Heart right ventricle (tissue), 16 donors: ENCODE results near the gene PSMA2. TPM values are rescaled to one million over a fixed set of nuclear protein-coding genes. Genes with fewer than 3 reads are reported as not detected.

Experiments used
- ATAC-seq, 8 donors: fragments of 200-7000 bp; cut with Tn5 transposase; one replicate each; pipeline ENCODE4 v1.9.1; 2020; ENCODE audit warnings: mild to moderate bottlenecking in 8 of 8, moderate library complexity in 8 of 8, moderate number of reproducible peaks in 1 of 8
- DNase-seq, 2 donors: peaks; one replicate each; pipeline ENCODE4 v3.0.0-alpha.2; 2020
- H3K27ac ChIP-seq, 10 donors: fragments of 200-600 bp; sonication (generic) in 2 of 10; one replicate each; pipeline versions ENCODE4 v1.5.0 to v1.8.0; 2020 to 2022; ENCODE audit warnings: mild to moderate bottlenecking in 3 of 10
- H3K27me3 ChIP-seq, 7 donors: fragments of 200-600 bp; one replicate each; pipeline ENCODE4 v1.8.0; 2021 to 2022; ENCODE audit warnings: mild to moderate bottlenecking in 2 of 7
- H3K36me3 ChIP-seq, 9 donors: fragments of 200-600 bp; sonication (generic) in 1 of 9; one replicate each; pipeline versions ENCODE4 v1.5.0 to v1.8.0; 2020 to 2022; ENCODE audit warnings: mild to moderate bottlenecking in 2 of 9
- H3K4me1 ChIP-seq, 9 donors: fragments of 200-600 bp; sonication (generic) in 1 of 9; one replicate each; pipeline versions ENCODE4 v1.5.0 to v1.8.0; 2020 to 2022; ENCODE audit warnings: mild to moderate bottlenecking in 4 of 9
- H3K4me3 ChIP-seq, 10 donors: fragments of 200-600 bp; sonication (generic) in 2 of 10; one replicate each; pipeline versions ENCODE4 v1.5.0 to v1.8.0; 2020 to 2022; ENCODE audit warnings: mild to moderate bottlenecking in 7 of 10, moderate library complexity in 2 of 10
- H3K9me3 ChIP-seq, 11 donors: fragments of 200-600 bp in 10 of 11; sonication (generic) in 2 of 11; one replicate each; pipeline versions ENCODE4 v1.5.0 to v1.8.0; 2013 to 2022; ENCODE audit warnings: mild to moderate bottlenecking in 2 of 11, control low read depth in 1 of 11, moderate library complexity in 1 of 11
- CTCF ChIP-seq, 9 donors: fragments of 200-600 bp; sonication (generic) in 2 of 9; IDR thresholded peaks; one replicate each; pipeline versions ENCODE4 v1.5.0 to v1.8.0; 2021 to 2022; ENCODE audit warnings: antibody characterized with exemption in 9 of 9, mild to moderate bottlenecking in 5 of 9, moderate library complexity in 1 of 9
- WGBS, 2 donors: extraction: QIAGEN DNeasy Blood & Tissue Kit; methylation state at CpG; one replicate each; pipeline ENCODE4 v1.1.7; 2013; ENCODE audit warnings: inconsistent platforms in 1 of 2; 5-methylcytosine and 5-hydroxymethylcytosine counted together
- intact Hi-C, 10 donors: fragments of 100-400 bp; cut with DNase I; formaldehyde crosslinking; loops; one replicate each; pipeline versions ENCODE4 v1.11.1 to v1.14.2; 2022
- polyA plus RNA-seq, 2 donors: library from polyadenylated mRNA; stranded (reverse); fragments of 200-250 nt; gene quantifications; one replicate each; pipeline ENCODE4 v1.2.3, GENCODE V29; 2013
- total RNA-seq, 10 donors: library from RNA; stranded (reverse); fragmentation: NEBNext Ultra II Directional in 3 of 10; extraction: Animal tissue kit (Norgen Biotek cat#: 25700) in 3 of 10; gene quantifications; one replicate each; pipeline versions ENCODE4 v1.2.1 to v1.2.4, GENCODE V29; 2021 to 2023
- donor health status: Arrhythmogenic right ventricular cardiomyopathy.
- donor health status: ischemic (EF 13 %, LVEDD 7.1; RV severe dilation, severe dysfunction).
- donor health status: healthy with polysubstance abuse.
- donor health status: DM: no; HTN: yes; CAD: no.
- donor health status: DM: no; HTN: no; CAD: no.
- donor health status: ischemic (EF 25% LVEDD 6.9; RV normal size, moderate dysfunction).
- donor health status: ischemic (EF 25% LVEDD 5.7; RV mildly dilated, moderate dysfunction).
- donor health status: healthy.
- donor health status: DM: yes; HTN: yes; CAD: no.
- donor health status: Ischemic cardiomyopathy.
- donor health status: ischemic (EF 35%, LVEDD 5.7; RV mildly dilated, moderate dysfunction).
- donor health status: nonischemic (EF 11% LVEDD 7.7; RV severe dilation, severe dysfunction).
- donor health status: DM: yes; HTN: yes; CAD: no.
- donor health status: PGD.
- donor health status: ischemic (EF 29% LVEDD 5.4; RV normal size, mild dysfunction).
- donor health status: nonischemic (EF 23%, LVEDD 6.1; RV moderate dilation, normal function).

PSMA2 gene
- total and polyA plus RNA-seq, 12 donors, result 32.4 to 154 (median 77.1) TPM

- Histone ChIP-seq H3K27me3 (peaks cover 0 to 6% (median 0%) of the 10 kb centered on the region in 7 donors), H3K9me3 (peaks cover 0 to 14% (median 0%) of the 10 kb centered on the region in 11 donors), H3K4me3 (no peak overlapping the region), H3K4me1 (peaks cover 0 to 7% (median 0%) of the 10 kb centered on the region in 9 donors), H3K36me3 (no peaks in the 10 kb centered on the region), H3K27ac (no peak overlapping the region)
- DNase-seq, result no peak
- intact Hi-C loops, result no loop called here
- ATAC-seq, result no peak
- WGBS, 2 donors, result 79 to 80% methylated on average over 2 of the region's 2 CpGs
- TF ChIP-seq CTCF (IDR thresholded peaks at IDR 0.05), result no peak
These were observed 27.6 kb upstream of the PSMA2 start for GRCh38 chr7:42959549-42959948.

- ATAC-seq (no peak), DNase-seq (no peak)
- intact Hi-C loops, result no loop called here
- Histone ChIP-seq H3K27ac (no peak overlapping the region), H3K4me1 (no peaks in the 10 kb centered on the region), H3K4me3 (no peak overlapping the region), H3K36me3 (no peaks in the 10 kb centered on the region), H3K27me3 (peaks cover 0 to 6% (median 0%) of the 10 kb centered on the region in 7 donors), H3K9me3 (peaks cover 0 to 14% (median 0%) of the 10 kb centered on the region in 11 donors)
- TF ChIP-seq CTCF (IDR thresholded peaks at IDR 0.05), result no peak
These were observed 24.1 kb upstream of the PSMA2 start for GRCh38 chr7:42956062-42956461.

GRCh38 chr7:42953994-42954393 lies 22.0 kb upstream of the PSMA2 start:
- no peak for DNase-seq
- TF ChIP-seq CTCF (IDR thresholded peaks at IDR 0.05), result no peak
- peaks cover 0 to 14% (median 0%) of the 10 kb centered on the region in 11 donors for H3K9me3 ChIP-seq
- intact Hi-C loops, result no loop called here
- H3K27me3 ChIP-seq, result no peaks in the 10 kb centered on the region
- no peaks in the 10 kb centered on the region for H3K36me3 ChIP-seq
- H3K4me1 ChIP-seq, result no peaks in the 10 kb centered on the region
- 88% methylated on average over 4 of the region's 4 CpGs for WGBS, 2 donors
- H3K4me3 ChIP-seq, result no peak overlapping the region
- no peak for ATAC-seq
- no peak overlapping the region for H3K27ac ChIP-seq

GRCh38 chr7:42952328-42952727 lies 20.4 kb upstream of the PSMA2 start:
- intact Hi-C loops, result no loop called here
- Histone ChIP-seq H3K4me1 (no peaks in the 10 kb centered on the region), H3K4me3 (no peak overlapping the region), H3K27me3 (no peaks in the 10 kb centered on the region), H3K36me3 (no peaks in the 10 kb centered on the region), H3K9me3 (peaks cover 0 to 14% (median 0%) of the 10 kb centered on the region in 11 donors), H3K27ac (no peak overlapping the region)
- TF ChIP-seq CTCF (IDR thresholded peaks at IDR 0.05), result no peak
- ATAC-seq (no peak), DNase-seq (no peak)
- WGBS, 2 donors, result 73 to 75% methylated on average over 4 of the region's 4 CpGs
